WERI-Rb-1 (cell line): Measurements from ENCODE around the gene TERB1.

Experiments used
- DNase-seq: peaks from one replicate; pipeline ENCODE4 v3.0.0-alpha.2; 2020
- H3K27ac ChIP-seq: fragments of 250-450 bp; sonication (Bioruptor Pico); 2 replicates; pipeline ENCODE4 v1.5.1; 2020; ENCODE audit warnings: mild to moderate bottlenecking, moderate library complexity
- H3K27me3 ChIP-seq: fragments of 250-450 bp; sonication (Bioruptor Pico); 2 replicates; pipeline ENCODE4 v1.5.1; 2021; ENCODE audit warnings: mild to moderate bottlenecking, low read depth, moderate library complexity; ENCODE audit not compliant: insufficient read depth, severe bottlenecking
- H3K36me3 ChIP-seq: fragments of 250-450 bp; sonication (Bioruptor Pico); 2 replicates; pipeline ENCODE4 v1.5.1; 2020; ENCODE audit warnings: mild to moderate bottlenecking, moderate library complexity
- H3K4me3 ChIP-seq: 2 replicates; pipeline ENCODE4 v1.5.1; 2011; ENCODE audit warnings: low read depth, mild to moderate bottlenecking, control low read depth, low read length
- H3K9me3 ChIP-seq: fragments of 250-450 bp; sonication (Bioruptor Pico); 2 replicates; pipeline ENCODE4 v1.5.1; 2021; ENCODE audit warnings: mild to moderate bottlenecking, moderate library complexity; ENCODE audit not compliant: severe bottlenecking
- TF ChIP-seq, protein P1 (sequence below): IDR thresholded peaks from 2 replicates; pipeline ENCODE4 v1.5.1; 2011; ENCODE audit warnings: low read depth, mild to moderate bottlenecking, control low read depth, inconsistent platforms, low read length

Gene TERB1

DNA sequence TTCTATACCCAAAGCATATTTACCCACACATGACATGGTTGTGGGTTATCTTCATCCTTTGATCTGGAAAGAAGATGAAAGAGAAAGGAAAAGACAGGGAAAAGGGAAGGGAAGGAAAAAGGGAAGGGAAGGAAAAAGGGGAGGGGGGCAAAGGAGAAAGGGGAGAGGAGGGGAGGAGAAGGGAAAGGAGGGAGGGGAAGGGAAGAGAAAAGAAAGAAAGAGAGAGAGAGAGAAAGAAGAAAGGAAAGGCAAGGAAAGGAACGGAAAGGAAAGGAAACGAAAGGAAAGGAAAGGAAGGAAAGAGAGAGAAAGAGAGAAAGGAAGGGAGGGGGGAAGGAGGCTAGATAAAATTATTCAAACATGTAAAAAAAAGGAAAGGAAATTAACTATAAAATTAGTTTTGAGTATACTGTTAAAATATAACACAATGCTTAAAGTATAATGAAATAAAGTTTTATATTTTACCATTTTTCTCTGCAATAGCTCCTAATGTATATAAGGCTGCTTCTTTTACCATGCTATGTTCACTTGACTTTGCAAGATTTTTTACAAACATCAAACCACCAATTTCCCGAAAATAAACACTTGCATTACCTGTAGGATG, 11.2 kb downstream of the TERB1 start:
- no peaks in the 10 kb centered on the region for H3K36me3 ChIP-seq
- no peak overlapping the region for H3K4me3 ChIP-seq
- no peaks in the 10 kb centered on the region for H3K9me3 ChIP-seq
- TF ChIP-seq, protein P1, sequence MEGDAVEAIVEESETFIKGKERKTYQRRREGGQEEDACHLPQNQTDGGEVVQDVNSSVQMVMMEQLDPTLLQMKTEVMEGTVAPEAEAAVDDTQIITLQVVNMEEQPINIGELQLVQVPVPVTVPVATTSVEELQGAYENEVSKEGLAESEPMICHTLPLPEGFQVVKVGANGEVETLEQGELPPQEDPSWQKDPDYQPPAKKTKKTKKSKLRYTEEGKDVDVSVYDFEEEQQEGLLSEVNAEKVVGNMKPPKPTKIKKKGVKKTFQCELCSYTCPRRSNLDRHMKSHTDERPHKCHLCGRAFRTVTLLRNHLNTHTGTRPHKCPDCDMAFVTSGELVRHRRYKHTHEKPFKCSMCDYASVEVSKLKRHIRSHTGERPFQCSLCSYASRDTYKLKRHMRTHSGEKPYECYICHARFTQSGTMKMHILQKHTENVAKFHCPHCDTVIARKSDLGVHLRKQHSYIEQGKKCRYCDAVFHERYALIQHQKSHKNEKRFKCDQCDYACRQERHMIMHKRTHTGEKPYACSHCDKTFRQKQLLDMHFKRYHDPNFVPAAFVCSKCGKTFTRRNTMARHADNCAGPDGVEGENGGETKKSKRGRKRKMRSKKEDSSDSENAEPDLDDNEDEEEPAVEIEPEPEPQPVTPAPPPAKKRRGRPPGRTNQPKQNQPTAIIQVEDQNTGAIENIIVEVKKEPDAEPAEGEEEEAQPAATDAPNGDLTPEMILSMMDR, result no peak
- DNase-seq, result no peak
- no peaks in the 10 kb centered on the region for H3K27me3 ChIP-seq
- H3K27ac ChIP-seq, result no peak overlapping the region

DNA sequence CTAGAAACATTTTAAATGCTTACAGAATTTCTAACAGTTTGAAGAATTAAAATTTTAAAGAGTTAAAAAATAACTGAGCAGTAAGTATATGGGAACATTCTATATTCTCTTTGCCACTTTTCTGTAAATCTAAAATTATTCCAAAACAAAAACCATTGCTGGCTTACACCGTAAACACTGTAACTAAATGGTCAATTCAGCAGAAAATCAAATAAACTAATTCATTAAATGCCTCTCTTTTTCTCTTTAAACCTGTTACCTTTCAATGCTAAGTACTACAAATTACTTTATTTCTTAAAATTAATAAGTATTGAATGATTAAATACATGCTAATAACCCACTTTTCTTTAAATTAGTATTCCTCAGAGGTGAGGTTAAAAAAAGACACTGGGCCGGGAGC, 14.0 kb downstream of the TERB1 start:
- Histone ChIP-seq H3K27ac (no peak overlapping the region), H3K27me3 (no peaks in the 10 kb centered on the region), H3K36me3 (no peaks in the 10 kb centered on the region), H3K9me3 (no peaks in the 10 kb centered on the region), H3K4me3 (no peak overlapping the region)
- no peak for DNase-seq
- TF ChIP-seq, protein P1, result no peak

DNA sequence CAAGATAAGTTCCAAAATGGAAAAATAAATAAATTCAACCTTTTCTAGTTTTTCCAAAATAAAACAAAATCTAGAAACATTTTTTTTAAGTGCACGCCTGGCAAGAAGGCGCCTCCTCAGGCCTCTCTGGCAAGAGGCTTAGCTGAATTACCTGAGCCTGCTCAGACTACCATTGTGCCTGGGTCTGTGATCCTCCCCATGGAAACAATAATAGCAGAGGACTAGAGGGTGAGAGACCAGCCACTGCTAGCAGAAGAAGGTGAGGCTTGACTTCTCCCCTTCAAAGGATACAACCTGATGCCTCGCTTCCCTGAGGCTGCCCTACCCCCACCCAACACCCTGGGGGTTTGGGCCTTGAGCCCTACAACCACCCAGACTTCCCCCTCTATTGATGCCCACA, 14.8 kb downstream of the TERB1 start:
- DNase-seq, result no peak
- Histone ChIP-seq H3K4me3 (no peak overlapping the region), H3K36me3 (no peaks in the 10 kb centered on the region), H3K27ac (no peak overlapping the region), H3K27me3 (no peaks in the 10 kb centered on the region), H3K9me3 (no peaks in the 10 kb centered on the region)
- TF ChIP-seq, protein P1, result no peak

DNA sequence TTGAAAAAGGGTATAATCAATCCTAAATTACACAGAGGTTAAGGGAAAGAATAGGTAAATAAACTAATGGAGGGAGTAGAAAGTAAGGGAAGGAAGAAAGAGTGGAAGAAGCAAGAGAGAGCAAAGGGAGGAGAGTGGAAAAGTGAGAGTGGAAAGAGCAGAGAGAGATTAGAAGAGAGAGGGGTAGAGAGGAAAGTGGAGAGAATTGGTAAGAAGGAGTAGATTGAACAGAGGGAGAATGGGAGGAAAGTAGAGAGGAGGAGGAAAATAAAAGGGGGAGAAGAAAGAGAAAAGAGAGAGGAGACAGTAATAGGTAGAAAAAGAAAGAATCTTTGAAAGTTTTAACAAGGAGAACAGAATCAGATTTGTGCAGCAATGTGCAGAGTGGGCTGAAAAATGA, 24.9 kb downstream of the TERB1 start:
- TF ChIP-seq, protein P1, result no peak
- Histone ChIP-seq H3K27me3 (no peaks in the 10 kb centered on the region), H3K9me3 (no peaks in the 10 kb centered on the region), H3K27ac (no peak overlapping the region), H3K36me3 (no peaks in the 10 kb centered on the region), H3K4me3 (no peak overlapping the region)
- no peak for DNase-seq

DNA sequence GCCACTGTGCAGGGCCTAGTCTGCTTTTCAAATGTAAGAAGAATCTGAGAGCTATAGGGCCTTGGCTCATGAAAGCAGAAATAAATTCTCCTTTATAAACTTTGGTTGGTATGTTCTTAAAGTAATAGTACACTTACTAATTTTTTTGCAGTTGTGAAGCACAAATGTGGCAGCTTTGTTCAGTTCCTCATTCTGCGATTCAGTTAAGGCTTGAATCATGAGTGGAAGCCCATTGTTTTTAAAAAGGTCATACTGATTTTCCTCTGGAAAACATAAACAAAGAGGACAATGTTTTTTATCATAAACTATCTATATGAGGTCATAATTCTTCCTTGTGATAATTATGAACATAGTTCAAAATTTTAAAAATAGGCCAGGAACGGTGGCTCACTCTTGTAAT, 26.4 kb downstream of the TERB1 start:
- H3K27ac ChIP-seq, result no peak overlapping the region
- H3K36me3 ChIP-seq, result no peaks in the 10 kb centered on the region
- TF ChIP-seq, protein P1, result no peak
- H3K4me3 ChIP-seq, result no peak overlapping the region
- H3K27me3 ChIP-seq, result no peaks in the 10 kb centered on the region
- no peaks in the 10 kb centered on the region for H3K9me3 ChIP-seq
- no peak for DNase-seq

DNA sequence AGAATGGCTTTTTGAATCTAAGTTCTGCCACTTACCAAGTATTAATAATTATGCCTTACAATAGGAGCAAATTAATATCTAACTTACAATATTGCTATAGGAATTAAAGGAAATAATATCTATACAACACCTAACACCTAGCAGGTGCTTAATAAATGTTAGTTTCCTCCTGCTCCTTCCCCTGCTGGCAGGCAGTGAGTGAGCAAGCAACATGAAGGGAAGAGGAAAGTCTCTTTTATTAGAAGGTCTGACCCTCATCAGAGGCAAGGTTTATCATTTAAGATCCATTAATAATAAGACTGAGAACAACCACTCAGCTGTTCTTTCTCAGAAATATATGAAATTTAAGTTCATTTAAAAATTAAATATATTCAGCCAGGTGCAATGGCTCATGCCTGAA, 43.3 kb downstream of the TERB1 start:
- H3K36me3 ChIP-seq, result no peaks in the 10 kb centered on the region
- H3K4me3 ChIP-seq, result no peak overlapping the region
- no peak for DNase-seq
- no peaks in the 10 kb centered on the region for H3K9me3 ChIP-seq
- TF ChIP-seq, protein P1, result no peak
- H3K27me3 ChIP-seq, result no peaks in the 10 kb centered on the region
- H3K27ac ChIP-seq, result no peak overlapping the region
